HL-60/S4 (cell line): ENCODE measurements around the gene SFMBT2.
"Not testable (repeated sequence)": the region's sequence is repeated elsewhere in the genome, so short reads cannot be mapped to it uniquely, and the experiment has no call there.

Source experiments
- in situ Hi-C: fragments of 300-500 bp; cut with MboI; formaldehyde crosslinking; loops from 2 replicates; pipeline ENCODE4 v1.14.3; 2022; ENCODE audit warnings: low sequenced_read_pairs

SFMBT2 gene

DNA sequence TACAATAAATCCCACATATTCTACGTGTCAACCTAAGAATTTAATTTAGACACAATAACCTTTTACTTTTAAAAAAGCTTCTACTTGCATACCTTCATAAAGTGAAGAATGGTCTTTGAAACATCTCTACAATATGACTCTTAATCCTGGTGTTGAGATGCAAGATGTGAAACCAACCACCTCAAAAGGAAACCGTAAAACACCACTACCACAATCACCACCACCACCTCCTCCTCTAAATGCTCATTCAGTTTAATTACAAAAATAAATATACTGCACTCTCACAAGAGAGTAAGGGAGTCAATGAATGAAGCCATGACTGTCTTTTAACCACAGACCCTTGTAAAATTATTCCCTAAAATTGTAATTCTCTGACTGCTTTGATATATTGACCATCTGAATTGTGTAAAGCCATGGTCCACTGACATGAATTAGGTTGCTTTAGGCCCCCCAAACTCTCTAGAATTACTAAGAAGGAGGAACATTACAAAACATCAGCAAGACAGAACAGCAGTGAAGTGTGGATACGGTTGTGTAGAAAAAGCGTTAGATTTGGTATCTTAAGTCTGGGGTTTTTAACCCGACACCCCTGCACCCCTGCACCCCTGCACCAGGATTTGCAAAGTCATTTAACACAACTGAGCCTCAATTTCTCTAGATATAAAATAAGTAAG is 171.4 kb downstream of the SFMBT2 start:
- in situ Hi-C loops: no loop called here

DNA sequence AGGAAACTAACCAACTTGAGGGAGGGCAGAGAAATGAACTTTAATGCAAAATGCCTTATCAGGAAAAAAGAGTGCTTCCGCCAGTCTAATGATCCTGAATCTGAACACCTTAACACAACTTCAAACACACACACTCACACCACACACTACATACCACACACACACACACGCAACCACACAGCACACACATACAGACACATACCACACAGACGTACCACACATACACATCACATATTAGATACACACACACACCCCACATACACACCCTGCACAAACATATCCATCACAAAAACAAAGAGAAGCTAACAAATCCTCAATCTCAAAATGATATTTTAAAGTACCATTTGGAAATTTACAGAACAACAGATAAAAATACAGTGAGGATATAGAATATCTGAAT is 175.5 kb downstream of the SFMBT2 start:
- in situ Hi-C loops: no loop called here

DNA sequence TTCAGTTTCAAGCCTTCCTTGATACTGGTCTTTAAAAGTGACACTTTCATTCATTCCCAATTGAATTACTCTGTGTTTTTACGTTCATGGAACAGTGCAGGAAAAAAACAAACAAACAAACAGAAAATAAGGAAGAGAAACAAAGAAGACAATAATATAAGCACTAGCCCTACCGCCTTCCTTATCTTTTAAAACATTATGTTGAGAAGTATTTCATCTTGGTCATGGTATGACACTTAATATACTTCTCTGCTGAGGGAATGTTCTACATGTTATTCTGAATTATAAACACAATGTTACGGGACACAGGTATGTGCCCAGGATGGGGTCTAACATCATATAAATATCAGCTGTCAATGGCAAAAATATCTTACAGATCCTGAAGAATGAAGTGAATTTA is 176.7 kb downstream of the SFMBT2 start:
- in situ Hi-C loops: no loop called here

DNA sequence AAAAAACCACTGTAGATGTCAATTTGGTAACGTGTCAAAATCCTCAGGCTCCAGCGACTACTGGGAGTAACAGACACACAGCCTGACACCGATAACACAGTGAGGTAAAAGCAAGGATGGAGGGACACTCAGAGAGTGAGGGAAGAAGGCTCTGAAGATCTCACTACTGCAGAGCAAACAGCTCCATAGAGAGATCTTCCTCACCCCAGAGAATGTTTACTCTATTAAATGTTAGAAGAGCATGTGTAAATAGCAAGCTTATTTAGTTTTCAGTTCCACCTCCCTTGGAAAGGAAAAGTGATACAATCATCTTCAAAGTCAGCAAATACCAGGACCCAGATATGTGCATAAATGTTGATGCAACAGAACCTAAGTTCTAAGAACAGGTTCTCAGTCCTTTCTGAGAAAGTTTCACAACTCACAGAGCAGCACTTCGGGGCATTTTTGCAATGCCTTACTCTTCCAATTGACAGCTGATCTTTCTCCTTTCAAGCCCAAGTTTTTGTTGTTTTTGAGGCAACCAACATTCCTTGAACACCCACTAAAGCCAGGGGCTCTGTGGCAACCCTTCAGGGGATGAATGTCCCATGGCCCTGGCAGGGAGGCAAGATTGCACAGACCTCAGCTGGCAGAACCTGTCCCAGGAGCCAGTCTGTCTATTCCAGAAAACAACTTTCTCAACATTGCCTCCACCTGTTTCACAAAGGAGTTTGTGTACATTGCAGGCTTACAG is 177.4 kb downstream of the SFMBT2 start:
- in situ Hi-C loops: no loop called here

DNA sequence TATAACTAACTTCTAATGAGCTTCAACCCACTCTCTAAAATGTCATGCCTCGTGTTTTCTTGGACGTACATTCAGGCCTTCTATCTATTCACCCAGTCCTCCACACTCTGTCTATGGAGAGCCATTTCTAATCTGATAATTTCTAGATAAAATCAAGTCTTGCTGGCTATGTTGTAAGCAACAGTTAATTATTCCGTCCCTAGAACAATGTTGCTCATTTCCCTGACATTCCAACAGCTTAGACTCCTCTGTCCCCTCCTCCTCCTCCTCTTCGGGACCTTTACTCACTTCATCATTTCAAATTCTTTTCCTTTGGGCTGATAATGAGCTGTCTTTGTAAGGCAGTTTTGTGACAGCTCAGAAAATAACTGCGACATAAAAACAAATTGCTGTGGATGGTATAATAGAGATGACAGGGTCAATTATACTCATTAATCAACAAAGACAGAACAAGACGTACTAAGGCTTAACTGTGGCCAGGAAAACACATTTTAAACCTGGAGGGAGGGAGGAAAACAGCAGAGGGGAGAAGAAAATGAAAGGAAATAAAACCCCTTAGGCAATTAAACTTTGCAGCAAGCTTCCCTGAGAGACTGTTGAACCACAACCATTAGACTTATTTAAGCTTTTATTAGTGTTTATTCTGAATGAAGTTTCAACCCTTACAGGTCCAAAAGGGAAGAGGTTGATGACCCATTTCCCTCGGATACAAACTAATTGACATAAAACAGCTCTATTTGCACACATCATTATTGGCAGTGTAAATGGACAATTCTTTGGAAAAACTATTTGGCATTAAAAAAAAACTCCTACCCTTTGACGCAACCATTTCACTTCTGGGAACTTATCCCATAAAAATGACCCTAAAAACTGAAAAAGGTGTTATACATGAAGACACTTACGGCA is 179.1 kb downstream of the SFMBT2 start:
- in situ Hi-C loops: no loop called here

DNA sequence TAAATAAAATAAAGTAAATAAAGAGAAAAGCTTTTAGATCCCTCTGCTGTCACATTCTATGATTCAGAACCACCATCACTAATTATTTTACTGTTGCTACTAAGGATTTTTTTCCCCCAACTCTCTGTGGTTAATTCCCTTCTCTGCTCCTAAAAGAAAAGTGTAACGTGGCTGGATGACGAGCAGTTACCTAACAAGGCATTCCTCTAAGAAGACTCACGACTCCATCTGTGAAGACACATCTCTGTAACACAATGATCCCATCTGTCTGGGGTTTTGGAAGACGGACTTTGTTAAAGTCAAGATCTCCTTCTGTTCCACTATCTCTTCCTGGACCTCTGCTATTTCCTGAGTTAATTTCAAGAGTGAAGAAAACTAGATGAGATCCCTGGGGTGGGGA is 179.9 kb downstream of the SFMBT2 start:
- in situ Hi-C loops: no loop called here

DNA sequence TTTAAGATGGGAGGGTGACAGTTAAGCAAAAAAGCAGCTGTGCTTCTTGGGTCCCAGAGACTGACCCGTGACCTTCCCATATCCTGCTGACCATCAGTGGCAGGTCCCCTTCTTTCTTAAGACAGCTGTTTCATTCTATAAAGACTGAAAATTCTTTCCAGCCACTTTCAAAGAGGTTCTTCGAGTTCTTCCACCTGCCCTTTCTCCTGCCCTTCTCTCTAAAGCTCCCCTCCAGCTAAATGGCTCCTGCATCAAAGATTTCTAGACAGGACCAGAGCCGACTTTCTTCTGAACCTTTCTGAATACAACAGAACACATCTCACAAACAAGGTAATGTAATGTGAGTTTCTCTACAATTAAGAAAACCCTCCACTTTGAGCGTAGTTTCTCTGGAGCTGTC is 180.8 kb downstream of the SFMBT2 start:
- in situ Hi-C loops: no loop called here

DNA sequence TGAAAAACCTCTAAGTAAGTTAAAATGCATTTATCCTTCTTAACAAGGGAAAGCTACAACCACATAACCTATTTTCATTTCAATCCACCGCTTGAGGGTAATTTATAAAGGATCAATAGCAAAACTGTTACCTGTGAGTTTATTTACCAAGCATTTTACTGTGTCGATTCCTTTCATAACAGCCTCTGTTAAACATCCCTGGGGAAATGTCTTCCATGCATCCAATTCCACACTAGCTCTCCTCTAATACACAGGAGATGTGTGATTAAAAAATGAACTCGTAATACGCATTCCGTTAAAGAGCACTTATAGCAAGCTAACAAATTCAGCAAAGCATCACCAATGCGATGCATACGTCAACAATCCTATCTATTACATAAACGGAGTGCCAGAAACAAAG is 185.7 kb downstream of the SFMBT2 start:
- in situ Hi-C loops: no loop called here

DNA sequence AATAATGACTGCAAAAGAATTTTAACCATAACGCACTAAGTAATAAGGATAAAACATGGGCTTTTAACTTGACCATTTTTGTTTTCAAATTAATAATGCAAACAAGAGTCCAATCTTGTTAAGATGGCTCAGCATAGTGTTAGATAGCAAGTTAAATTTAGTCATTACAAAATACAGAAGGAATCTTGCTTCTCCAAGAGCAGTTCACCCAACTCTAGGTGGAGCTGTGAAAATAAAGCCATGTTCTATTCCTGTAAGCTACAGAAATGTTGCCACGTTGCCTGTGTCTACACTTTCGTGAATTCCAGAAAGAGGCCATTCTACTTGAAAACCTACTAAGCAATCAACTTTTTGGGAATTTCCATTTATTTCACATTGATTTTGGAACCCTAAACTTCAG is 191.9 kb downstream of the SFMBT2 start:
- in situ Hi-C loops: no loop called here

DNA sequence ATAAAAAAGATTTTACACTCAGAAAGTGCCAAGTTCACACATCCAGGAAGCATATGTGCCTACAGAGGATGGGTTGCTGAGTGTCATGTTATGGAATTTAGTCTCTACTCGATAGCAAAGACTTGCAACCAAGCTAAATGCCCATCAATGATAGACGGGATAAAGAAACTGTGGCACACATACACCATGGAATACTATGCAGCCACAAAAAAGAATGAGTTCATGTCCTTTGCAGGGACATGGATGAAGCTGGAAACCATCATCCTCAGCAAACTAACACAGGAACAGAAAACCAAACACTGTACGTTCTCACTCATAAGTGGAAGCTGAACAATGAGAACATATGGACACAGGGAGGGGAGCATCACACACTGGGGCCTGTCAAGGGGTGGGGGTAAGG is 198.1 kb downstream of the SFMBT2 start:
- in situ Hi-C loops: not testable (repeated sequence)

DNA sequence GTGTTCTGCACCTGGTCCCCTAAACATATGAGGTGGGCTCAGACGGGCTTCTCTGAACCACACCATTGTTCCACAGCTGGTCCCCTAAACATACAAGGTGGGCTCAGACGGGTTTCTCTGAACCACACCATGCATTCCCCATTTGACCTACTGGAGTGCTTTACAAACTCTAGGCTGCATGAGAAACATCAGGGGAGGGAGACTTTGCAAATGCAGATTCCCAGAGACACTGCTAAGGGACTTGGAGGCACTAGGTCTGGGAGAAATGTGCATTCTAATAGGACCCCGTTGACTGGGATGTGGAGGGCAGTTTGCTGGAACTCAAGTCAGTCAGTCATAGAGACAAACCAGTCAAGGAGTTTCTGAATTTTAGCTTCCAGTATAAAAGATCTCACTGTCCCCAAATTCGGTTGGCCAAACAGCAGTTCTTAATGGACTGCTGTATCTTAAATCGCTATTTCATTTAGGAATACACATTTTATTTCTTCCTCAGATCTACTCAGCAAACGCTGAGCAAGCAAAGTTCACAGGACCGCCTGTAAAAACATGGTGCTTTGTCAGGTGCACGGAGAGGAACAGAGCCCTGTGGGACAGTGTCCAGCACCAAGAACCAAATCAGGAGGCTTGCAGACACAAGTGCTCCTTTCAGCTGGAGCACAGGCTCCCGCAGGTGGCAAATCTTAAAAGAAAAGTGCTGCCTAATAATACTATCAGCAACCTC is 198.8 kb downstream of the SFMBT2 start:
- in situ Hi-C loops: no loop called here

DNA sequence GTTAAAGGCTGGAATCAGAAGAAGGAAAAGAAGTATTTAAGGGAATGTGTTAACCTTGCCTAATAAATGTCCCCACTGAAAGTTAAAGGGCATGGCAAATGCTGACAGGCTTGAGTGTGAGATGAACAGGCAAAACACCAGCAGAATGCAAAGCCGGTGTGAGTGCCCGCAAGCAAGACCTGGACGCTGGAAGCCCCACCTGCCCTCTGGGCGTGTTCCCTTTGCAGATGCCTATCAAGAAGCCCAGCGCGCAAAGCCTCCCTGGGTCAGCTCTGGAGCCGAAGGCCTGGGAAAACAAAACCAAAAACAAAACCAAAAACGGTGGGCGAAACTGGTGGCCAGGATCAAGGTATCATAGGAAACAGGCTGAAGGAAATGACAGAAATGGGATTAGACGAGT is 200.3 kb downstream of the SFMBT2 start:
- in situ Hi-C loops: no loop called here

DNA sequence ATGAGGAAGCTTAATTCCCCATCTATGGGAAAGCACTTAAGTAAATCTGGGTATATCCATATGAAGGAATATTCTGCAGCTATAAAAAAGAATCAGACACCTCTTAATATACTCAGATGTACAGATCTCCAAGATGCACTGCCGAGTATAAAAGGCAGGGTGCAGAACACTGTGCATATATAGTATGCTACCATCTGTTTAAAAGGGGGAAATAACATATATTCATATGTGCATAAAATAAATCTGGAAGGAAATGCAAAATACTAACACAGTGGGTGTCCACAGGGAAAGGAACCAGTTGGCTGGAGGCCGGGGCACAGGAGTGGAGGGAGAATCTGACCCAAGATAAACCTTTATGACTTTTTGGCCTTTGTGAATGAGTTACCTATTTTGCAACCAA is 201.4 kb downstream of the SFMBT2 start:
- in situ Hi-C loops: no loop called here

DNA sequence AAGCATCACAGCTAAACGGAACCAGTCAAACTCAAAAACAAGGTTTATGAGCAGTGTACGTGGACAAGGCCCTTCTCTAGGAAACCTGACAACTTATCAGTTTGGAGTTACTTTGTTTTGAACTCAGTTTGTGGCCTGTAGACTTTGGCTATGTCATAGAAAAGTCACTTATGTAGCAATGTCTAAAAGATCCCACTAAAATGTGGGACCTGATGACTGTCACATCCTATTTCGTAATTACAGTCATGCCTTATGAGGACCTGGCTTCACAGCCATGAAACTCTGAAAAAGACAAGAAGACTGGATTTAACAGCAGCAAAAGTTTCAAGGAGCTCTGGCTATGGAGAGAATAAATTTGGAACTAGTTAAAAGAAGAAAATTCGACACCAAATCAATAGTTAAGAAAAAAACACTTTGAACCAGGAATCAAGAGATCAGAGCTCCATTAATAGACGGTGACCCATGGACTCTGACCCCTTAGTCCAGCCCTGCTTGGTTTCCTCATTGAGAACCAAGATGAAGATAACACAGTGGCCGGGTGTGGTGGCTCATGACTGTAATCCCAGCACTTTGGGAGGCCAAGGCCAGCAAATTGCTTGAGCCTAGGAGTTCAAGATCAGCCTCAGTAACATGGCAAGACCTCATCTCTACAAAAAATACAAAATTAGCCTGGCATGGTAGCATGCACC is 204.3 kb downstream of the SFMBT2 start:
- in situ Hi-C loops: no loop called here

DNA sequence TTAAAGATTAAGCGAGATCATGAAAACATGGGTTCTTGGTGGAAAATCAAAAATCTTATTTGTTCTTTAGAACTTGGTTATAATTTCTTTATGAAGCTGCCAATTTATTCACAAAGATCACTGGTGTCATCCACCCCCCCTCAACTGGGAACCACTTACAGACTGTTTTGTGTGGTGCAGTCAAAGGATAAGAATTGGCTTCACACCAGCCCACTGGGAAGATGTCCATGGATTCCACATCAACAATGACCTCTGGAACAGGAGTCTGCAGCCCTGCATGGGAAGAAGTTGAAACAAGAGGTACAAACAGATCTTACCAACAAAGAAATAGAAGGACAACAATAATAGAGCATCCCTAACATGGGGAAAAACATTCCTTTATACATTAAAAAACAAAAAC is 205.2 kb downstream of the SFMBT2 start:
- in situ Hi-C loops: no loop called here

DNA sequence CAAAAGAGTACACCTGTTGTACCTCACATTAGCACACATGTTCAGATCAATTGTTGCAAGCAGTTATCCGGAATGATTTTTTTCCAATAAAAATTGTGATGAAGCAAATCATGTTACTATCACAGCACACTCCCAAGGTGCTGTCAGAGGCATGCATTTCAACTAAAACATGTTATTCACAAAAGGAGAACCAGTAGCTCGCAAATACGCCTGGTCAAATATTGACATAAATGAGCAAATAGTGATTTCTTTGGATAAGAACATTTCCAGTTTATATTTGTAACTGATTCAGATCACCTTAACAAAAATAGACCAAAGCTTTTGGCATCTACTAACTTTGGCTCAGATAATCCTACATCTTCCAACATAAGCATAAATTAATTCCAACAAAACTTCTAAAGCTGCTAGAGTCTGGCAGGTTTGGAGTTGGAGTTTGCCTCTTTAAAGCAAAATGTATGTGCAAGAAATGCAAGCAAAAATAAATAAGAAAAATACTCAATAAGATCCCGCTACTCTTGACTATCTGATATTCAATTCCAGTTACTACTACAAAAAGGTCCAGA is 208.0 kb downstream of the SFMBT2 start:
- in situ Hi-C loops: no loop called here

DNA sequence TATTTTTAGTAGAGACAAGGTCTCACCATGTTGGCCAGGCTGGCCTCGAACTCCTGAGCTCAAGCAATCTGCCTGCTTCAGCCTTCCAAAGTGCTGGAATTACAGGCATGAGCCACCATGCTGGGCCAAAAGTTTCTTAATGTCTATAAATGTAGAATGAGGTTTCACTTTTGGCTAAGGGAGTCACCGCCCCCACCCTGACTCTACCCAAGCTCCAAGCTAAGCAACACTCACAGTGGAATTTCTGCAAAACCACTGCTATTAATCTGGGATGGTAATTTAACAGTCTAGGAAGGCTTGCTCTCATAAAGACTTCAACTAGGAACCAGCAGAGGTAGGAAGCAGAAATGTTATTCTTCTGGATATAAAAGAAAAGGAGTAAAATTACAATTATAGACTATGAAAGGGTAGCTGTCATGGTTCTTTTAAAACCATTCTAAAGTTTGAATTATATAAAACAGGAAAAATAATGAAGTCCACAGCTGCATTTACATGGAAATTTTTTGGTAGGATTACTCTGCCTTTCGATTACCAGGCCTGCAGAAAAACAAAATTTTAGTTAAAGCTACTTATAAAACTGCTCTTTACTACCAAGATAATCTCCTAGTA is 211.6 kb downstream of the SFMBT2 start:
- in situ Hi-C loops: no loop called here

DNA sequence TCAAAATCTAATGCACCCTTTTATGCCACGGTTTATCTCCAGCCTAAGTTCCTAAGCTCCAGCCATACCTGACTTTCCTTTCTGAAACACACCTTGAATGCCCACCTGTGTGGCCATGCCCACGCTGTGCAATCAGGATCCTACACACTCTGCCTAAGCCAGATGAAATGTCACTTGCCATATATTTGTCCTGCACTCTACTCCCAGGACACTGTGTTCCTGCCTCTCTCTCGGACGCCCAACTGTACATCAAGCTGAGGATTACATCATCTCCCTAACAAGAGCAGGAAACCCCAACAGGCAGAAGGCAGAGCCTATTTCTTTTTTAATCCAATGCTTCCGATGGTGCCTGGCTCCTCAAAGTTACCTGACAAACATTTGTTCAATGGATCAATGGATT is 214.6 kb downstream of the SFMBT2 start:
- in situ Hi-C loops: no loop called here

DNA sequence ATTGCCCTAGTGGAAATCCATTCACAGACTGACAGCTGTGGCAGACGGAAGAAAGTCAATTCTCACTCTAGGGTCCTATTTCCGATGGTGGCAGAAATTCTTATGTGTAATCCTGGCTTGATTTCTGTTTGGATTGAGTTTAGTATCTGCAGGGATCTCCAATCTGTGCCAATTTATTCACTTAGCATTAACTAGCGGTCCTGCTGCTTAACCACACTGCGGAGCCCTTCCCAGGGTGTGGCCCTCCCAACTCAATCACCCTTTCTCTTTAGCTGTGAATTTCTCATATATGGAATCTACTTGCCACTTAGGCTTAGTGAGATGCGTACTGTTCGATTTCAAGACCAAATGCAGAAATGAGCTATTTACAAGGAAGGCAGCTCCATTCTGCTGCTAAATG is 215.7 kb downstream of the SFMBT2 start:
- in situ Hi-C loops: no loop called here

DNA sequence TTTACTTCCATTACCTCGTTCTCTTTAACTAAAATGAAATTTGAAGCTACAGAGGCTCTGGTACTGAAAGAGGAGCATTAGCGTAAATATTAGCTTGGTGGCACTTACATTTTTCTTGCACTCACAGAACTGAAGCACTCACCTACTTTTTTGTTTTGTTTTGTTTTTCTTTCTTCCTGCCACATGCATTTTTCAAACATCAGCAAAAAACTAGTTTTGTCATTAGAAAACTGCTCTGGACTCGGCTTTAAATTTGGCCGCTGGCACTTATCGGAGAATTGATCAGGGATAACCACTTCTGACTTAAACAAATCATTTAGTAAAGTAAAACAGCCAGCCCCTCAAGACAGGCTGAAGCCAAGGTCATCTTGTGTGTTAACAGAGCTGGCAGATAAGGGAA is 216.3 kb downstream of the SFMBT2 start:
- in situ Hi-C loops: no loop called here
